H9 (cell line): ENCODE measurements around the gene SLCO6A1. TPM values are rescaled to one million over a fixed set of nuclear protein-coding genes. Genes with fewer than 3 reads are reported as not detected.

Experiments used
- DNase-seq: peaks from one replicate; pipeline ENCODE4 v3.0.0-alpha.2; 2017
- H2AFZ ChIP-seq: one replicate; pipeline ENCODE4 v1.6.1; 2013; ENCODE audit warnings: mild to moderate bottlenecking, low read length, control low read depth, moderate library complexity
- H2AK5ac ChIP-seq: 2 replicates; pipeline ENCODE4 v1.6.1; 2013; ENCODE audit warnings: low read length, control low read depth, mixed read lengths; ENCODE audit not compliant: insufficient read length
- H2BK120ac ChIP-seq: one replicate; pipeline ENCODE4 v1.6.1; 2013; ENCODE audit warnings: low read depth, mild to moderate bottlenecking, low read length, control low read depth, inconsistent platforms; ENCODE audit not compliant: poor library complexity, severe bottlenecking
- H2BK12ac ChIP-seq: 2 replicates; pipeline ENCODE4 v1.6.1; 2013; ENCODE audit warnings: low read length, control low read depth, mixed read lengths, low read depth; ENCODE audit not compliant: insufficient read length
- H2BK15ac ChIP-seq: 2 replicates; pipeline ENCODE4 v1.6.1; 2013; ENCODE audit warnings: low read depth, low read length, control low read depth
- H2BK20ac ChIP-seq: one replicate; pipeline ENCODE4 v1.6.1; 2013; ENCODE audit warnings: low read depth, mild to moderate bottlenecking, low read length, control low read depth, inconsistent platforms; ENCODE audit not compliant: poor library complexity, severe bottlenecking
- H2BK5ac ChIP-seq: 2 replicates; pipeline ENCODE4 v1.6.1; 2013; ENCODE audit warnings: low read length, control low read depth, mixed read lengths; ENCODE audit not compliant: insufficient read length
- H3K14ac ChIP-seq: 2 replicates; pipeline ENCODE4 v1.6.1; 2013; ENCODE audit warnings: low read length, control low read depth; ENCODE audit not compliant: insufficient read depth
- H3K18ac ChIP-seq: 2 replicates; pipeline ENCODE4 v1.6.1; 2013; ENCODE audit warnings: low read depth, mild to moderate bottlenecking, mixed read lengths, low read length, control low read depth; ENCODE audit not compliant: insufficient read length
- H3K23ac ChIP-seq: 2 replicates; pipeline ENCODE4 v1.6.1; 2013; ENCODE audit warnings: low read length, control low read depth, mixed read lengths, low read depth; ENCODE audit not compliant: insufficient read length
- H3K23me2 ChIP-seq: 2 replicates; pipeline ENCODE4 v1.6.1; 2013; ENCODE audit warnings: low read depth, mild to moderate bottlenecking, mixed read lengths, low read length, control low read depth; ENCODE audit not compliant: insufficient read length, poor library complexity, severe bottlenecking
- H3K27ac ChIP-seq: 2 replicates; pipeline ENCODE4 v1.5.1; 2013; ENCODE audit warnings: low read length, control low read depth, mixed read lengths, low read depth; ENCODE audit not compliant: insufficient read length
- H3K27me3 ChIP-seq: 2 replicates; pipeline ENCODE4 v1.6.1; 2013; ENCODE audit warnings: low read length, control low read depth, inconsistent platforms; ENCODE audit not compliant: insufficient read depth
- H3K4ac ChIP-seq: 2 replicates; pipeline ENCODE4 v1.6.1; 2013; ENCODE audit warnings: low read depth, mild to moderate bottlenecking, control low read depth, inconsistent platforms, low read length, moderate library complexity
- H3K4me1 ChIP-seq: 2 replicates; pipeline ENCODE4 v1.6.1; 2013; ENCODE audit warnings: low read length, control low read depth, inconsistent platforms; ENCODE audit not compliant: insufficient read depth
- H3K4me2 ChIP-seq: 2 replicates; pipeline ENCODE4 v1.6.1; 2013; ENCODE audit warnings: low read length, control low read depth, mixed read lengths; ENCODE audit not compliant: insufficient read length, insufficient read depth
- H3K56ac ChIP-seq: 2 replicates; pipeline ENCODE4 v1.6.1; 2013; ENCODE audit warnings: low read depth, mild to moderate bottlenecking, mixed read lengths, low read length, control low read depth; ENCODE audit not compliant: insufficient read length
- H3K79me1 ChIP-seq: 2 replicates; pipeline ENCODE4 v1.6.1; 2013; ENCODE audit warnings: low read depth, mild to moderate bottlenecking, moderate library complexity, low read length, control low read depth, inconsistent platforms; ENCODE audit not compliant: insufficient read depth, poor library complexity, severe bottlenecking
- H3K79me2 ChIP-seq: 2 replicates; pipeline ENCODE4 v1.6.1; 2013; ENCODE audit warnings: low read length, control low read depth, inconsistent platforms; ENCODE audit not compliant: insufficient read depth
- H3K9ac ChIP-seq: 2 replicates; pipeline ENCODE4 v1.6.1; 2013; ENCODE audit warnings: low read length, control low read depth, mixed read lengths; ENCODE audit not compliant: insufficient read length; ENCODE audit errors: extremely low read depth
- H3K9me3 ChIP-seq: one replicate; pipeline ENCODE4 v1.6.1; 2013; ENCODE audit warnings: low read depth, low read length, inconsistent platforms; ENCODE audit not compliant: control insufficient read depth
- H3T11ph ChIP-seq: one replicate; pipeline ENCODE4 v1.6.1; 2013; ENCODE audit warnings: mild to moderate bottlenecking, low read length, control low read depth, inconsistent platforms
- H4K20me1 ChIP-seq: one replicate; pipeline ENCODE4 v1.6.1; 2013; ENCODE audit not compliant: control insufficient read depth, insufficient read length, insufficient read depth
- H4K5ac ChIP-seq: 2 replicates; pipeline ENCODE4 v1.6.1; 2013; ENCODE audit warnings: low read depth, mild to moderate bottlenecking, mixed read lengths, low read length, control low read depth; ENCODE audit not compliant: insufficient read length
- H4K8ac ChIP-seq: replicated peaks from 2 replicates; pipeline ENCODE4 v1.6.1; 2013; ENCODE audit warnings: low read length, control low read depth, mixed read lengths, low read depth; ENCODE audit not compliant: insufficient read length
- H4K91ac ChIP-seq: 2 replicates; pipeline ENCODE4 v1.6.1; 2013; ENCODE audit warnings: low read depth, mild to moderate bottlenecking, moderate library complexity, mixed read lengths, low read length, control low read depth; ENCODE audit not compliant: insufficient read length
- H3K27ac Mint-ChIP-seq, 3 experiments: 2 replicates in 2 of 3; 3 replicates in 1 of 3; pipeline ENCODE4 v1.8.0; 2020 to 2021; ENCODE audit warnings: mixed read lengths in 3 of 3, mild to moderate bottlenecking in 1 of 3, moderate library complexity in 1 of 3
- H3K27me3 Mint-ChIP-seq: 2 replicates; pipeline ENCODE4 v1.8.0; 2021; ENCODE audit warnings: low read depth, mild to moderate bottlenecking, moderate library complexity, mixed read lengths
- H3K36me3 Mint-ChIP-seq, 3 experiments: 2 replicates in 2 of 3; 3 replicates in 1 of 3; pipeline ENCODE4 v1.8.0; 2020 to 2021; ENCODE audit warnings: low read depth in 3 of 3, mixed read lengths in 3 of 3; ENCODE audit not compliant: insufficient read depth in 1 of 3
- H3K4me1 Mint-ChIP-seq, 2 experiments: 2 replicates each; pipeline ENCODE4 v1.8.0; 2020; ENCODE audit warnings: mixed read lengths in 2 of 2
- H3K4me3 Mint-ChIP-seq, 2 experiments: 2 replicates in 1 of 2; 3 replicates in 1 of 2; pipeline ENCODE4 v1.8.0; 2020 to 2021; ENCODE audit warnings: mild to moderate bottlenecking in 2 of 2, mixed read lengths in 2 of 2, moderate library complexity in 1 of 2
- H3K9me3 Mint-ChIP-seq, 2 experiments: 2 replicates in 1 of 2; 3 replicates in 1 of 2; pipeline ENCODE4 v1.8.0; 2020; ENCODE audit warnings: mild to moderate bottlenecking in 2 of 2, mixed read lengths in 2 of 2, moderate library complexity in 1 of 2
- CTCF ChIP-seq: fragments of 200-600 bp; sonication (generic); conservative IDR thresholded peaks from 3 replicates; pipeline ENCODE4 v1.8.0; 2021; ENCODE audit warnings: antibody characterized with exemption, mild to moderate bottlenecking
- WGBS: extraction: QIAGEN DNeasy Blood & Tissue Kit; methylation state at CpG from one replicate; pipeline ENCODE4 v1.1.7; 2013; ENCODE audit warnings: missing lambda C conversion rate, low lambda C conversion rate, mixed read lengths; ENCODE audit not compliant: insufficient read length; ENCODE audit errors: extremely low coverage; 5-methylcytosine and 5-hydroxymethylcytosine counted together
- total RNA-seq: library from RNA; stranded (reverse); gene quantifications from 2 replicates; pipeline ENCODE4 v1.2.1, GENCODE V29; 2021

Gene SLCO6A1
- total RNA-seq, 1 experiment from 2014 or later, result 0.46 TPM

- Histone ChIP-seq H2AK5ac (no peak overlapping the region), H2BK5ac (no peak overlapping the region), H2BK15ac (no peak overlapping the region), H2AFZ (no peak overlapping the region), H3K18ac (no peak overlapping the region), H3K79me1 (no peaks in the 10 kb centered on the region), H4K91ac (no peak overlapping the region), H3K23me2 (no peaks in the 10 kb centered on the region), H4K8ac (no peak overlapping the region), H4K5ac (no peak overlapping the region), H3K79me2 (no peaks in the 10 kb centered on the region), H3K9ac (no peak overlapping the region), H2BK20ac (no peak overlapping the region), H3T11ph (no peak overlapping the region), H3K14ac (no peak overlapping the region), H3K27me3 (no peaks in the 10 kb centered on the region), H3K27ac (no peak overlapping the region), H3K23ac (no peak overlapping the region), H3K4ac (no peak overlapping the region), H3K4me2 (no peak overlapping the region), H2BK12ac (no peak overlapping the region), H3K4me1 (no peaks in the 10 kb centered on the region), H3K56ac (no peak overlapping the region), H4K20me1 (no peaks in the 10 kb centered on the region), H2BK120ac (no peak overlapping the region), H3K9me3 (no peaks in the 10 kb centered on the region)
- no CpG with 5 or more reads among the region's 3 CpGs for WGBS
- Mint-ChIP-seq H3K27ac (no peak overlapping the region), H3K36me3 (peaks cover 0 to 23% (median 2%) of the 10 kb centered on the region in 3 experiments; a peak in 3 of 7 replicates), H3K27me3 (peaks cover 6% of the 10 kb centered on the region; the same call in 1 of the 2 replicates), H3K9me3 (peaks cover 15 to 26% of the 10 kb centered on the region in 2 experiments), H3K4me3 (no peak overlapping the region), H3K4me1 (no peaks in the 10 kb centered on the region)
- DNase-seq, result no peak
- no peak for TF ChIP-seq CTCF
Measured at GRCh38 chr5:102451082-102451481, 47.7 kb downstream of the SLCO6A1 start.
